Activated naive CD4-positive, alpha-beta T cell treated with anti-CD3 and anti-CD28 coated beads, Interleukin-2, amount 50 U/mL, for 24 hours (primary cell): ENCODE measurements around the gene ARX.
A peak's percentile ranks its signal among the peaks of the same experiment; 100 is the strongest.

ENCODE experiments used
- H3K27ac Mint-ChIP-seq: one replicate; pipeline ENCODE4 v1.8.0; 2021; ENCODE audit warnings: mild to moderate bottlenecking, mixed read lengths
- H3K27me3 Mint-ChIP-seq: one replicate; pipeline ENCODE4 v1.8.0; 2021; ENCODE audit warnings: mixed read lengths
- H3K36me3 Mint-ChIP-seq: one replicate; pipeline ENCODE4 v1.8.0; 2021; ENCODE audit warnings: mixed read lengths
- H3K4me1 Mint-ChIP-seq: one replicate; pipeline ENCODE4 v1.8.0; 2021; ENCODE audit warnings: mixed read lengths
- H3K4me3 Mint-ChIP-seq: one replicate; pipeline ENCODE4 v1.8.0; 2021; ENCODE audit warnings: mild to moderate bottlenecking, mixed read lengths
- H3K9me3 Mint-ChIP-seq: one replicate; pipeline ENCODE4 v1.8.0; 2021; ENCODE audit warnings: mixed read lengths

ARX gene

GRCh38 chrX:25015486-25016360, at the start of gene ARX:
TSS of gene ARX (minus strand) at chrX:25015965. CDS start at chrX:25015737, 228 bp downstream.
- Mint-ChIP-seq H3K27ac (no peak within 1 kb of the TSS), H3K27me3 (peaks cover 26% of the 10 kb centered on the region), H3K9me3 (no peaks in the 10 kb centered on the region), H3K36me3 (no peaks in the 10 kb centered on the region), H3K4me3 (no peak within 1 kb of the TSS), H3K4me1 (peaks cover 18% of the 10 kb centered on the region)

- Mint-ChIP-seq H3K36me3 (no peaks in the 10 kb centered on the region), H3K27me3 (peaks cover 3% of the 10 kb centered on the region), H3K4me1 (no peaks in the 10 kb centered on the region), H3K27ac (no peak overlapping the region), H3K9me3 (no peaks in the 10 kb centered on the region), H3K4me3 (no peak overlapping the region)
Observed at GRCh38 chrX:25059273-25059672, 43.5 kb upstream of the ARX start.

GRCh38 chrX:25052798-25053534, 37.2 kb upstream of the ARX start:
- Mint-ChIP-seq H3K4me3 (no peak overlapping the region), H3K36me3 (no peaks in the 10 kb centered on the region), H3K27ac (no peak overlapping the region), H3K27me3 (no peaks in the 10 kb centered on the region), H3K9me3 (no peaks in the 10 kb centered on the region), H3K4me1 (peaks cover 13% of the 10 kb centered on the region)

- no peaks in the 10 kb centered on the region for H3K27me3 Mint-ChIP-seq
- no peak overlapping the region for H3K27ac Mint-ChIP-seq
- peaks cover 13% of the 10 kb centered on the region for H3K4me1 Mint-ChIP-seq
- no peaks in the 10 kb centered on the region for H3K9me3 Mint-ChIP-seq
- H3K4me3 Mint-ChIP-seq: no peak overlapping the region
- no peaks in the 10 kb centered on the region for H3K36me3 Mint-ChIP-seq
Observed at GRCh38 chrX:25049971-25050370, 34.2 kb upstream of the ARX start.

GRCh38 chrX:25049357-25049756, 33.6 kb upstream of the ARX start:
- Mint-ChIP-seq H3K27ac (no peak overlapping the region), H3K9me3 (no peaks in the 10 kb centered on the region), H3K36me3 (no peaks in the 10 kb centered on the region), H3K27me3 (no peaks in the 10 kb centered on the region), H3K4me1 (peaks cover 13% of the 10 kb centered on the region), H3K4me3 (no peak overlapping the region)

GRCh38 chrX:25048178-25048577, 32.4 kb upstream of the ARX start:
- no peaks in the 10 kb centered on the region for H3K36me3 Mint-ChIP-seq
- H3K27me3 Mint-ChIP-seq: no peaks in the 10 kb centered on the region
- H3K9me3 Mint-ChIP-seq: no peaks in the 10 kb centered on the region
- H3K4me1 Mint-ChIP-seq: peaks cover 13% of the 10 kb centered on the region
- no peak overlapping the region for H3K4me3 Mint-ChIP-seq
- H3K27ac Mint-ChIP-seq: no peak overlapping the region

- no peak overlapping the region for H3K27ac Mint-ChIP-seq
- H3K4me3 Mint-ChIP-seq: no peak overlapping the region
- H3K4me1 Mint-ChIP-seq: no peaks in the 10 kb centered on the region
- H3K27me3 Mint-ChIP-seq: no peaks in the 10 kb centered on the region
- no peaks in the 10 kb centered on the region for H3K9me3 Mint-ChIP-seq
- no peaks in the 10 kb centered on the region for H3K36me3 Mint-ChIP-seq
Observed at GRCh38 chrX:25043192-25043591, 27.4 kb upstream of the ARX start.

- H3K27me3 Mint-ChIP-seq: no peaks in the 10 kb centered on the region
- H3K9me3 Mint-ChIP-seq: no peaks in the 10 kb centered on the region
- no peak overlapping the region for H3K4me3 Mint-ChIP-seq
- H3K27ac Mint-ChIP-seq: no peak overlapping the region
- no peaks in the 10 kb centered on the region for H3K36me3 Mint-ChIP-seq
- no peaks in the 10 kb centered on the region for H3K4me1 Mint-ChIP-seq
Observed at GRCh38 chrX:25039036-25039435, 23.3 kb upstream of the ARX start.

GRCh38 chrX:25034889-25035288, 19.1 kb upstream of the ARX start:
- H3K36me3 Mint-ChIP-seq: no peaks in the 10 kb centered on the region
- H3K4me3 Mint-ChIP-seq: no peak overlapping the region
- H3K4me1 Mint-ChIP-seq: no peaks in the 10 kb centered on the region
- H3K9me3 Mint-ChIP-seq: no peaks in the 10 kb centered on the region
- no peaks in the 10 kb centered on the region for H3K27me3 Mint-ChIP-seq
- H3K27ac Mint-ChIP-seq: no peak overlapping the region

- no peak overlapping the region for H3K27ac Mint-ChIP-seq
- no peak overlapping the region for H3K4me3 Mint-ChIP-seq
- H3K9me3 Mint-ChIP-seq: no peaks in the 10 kb centered on the region
- no peaks in the 10 kb centered on the region for H3K36me3 Mint-ChIP-seq
- peaks cover 9% of the 10 kb centered on the region for H3K27me3 Mint-ChIP-seq
- no peaks in the 10 kb centered on the region for H3K4me1 Mint-ChIP-seq
Observed at GRCh38 chrX:25029288-25029825, 13.6 kb upstream of the ARX start.

GRCh38 chrX:25028726-25029125, 13.0 kb upstream of the ARX start:
- no peaks in the 10 kb centered on the region for H3K4me1 Mint-ChIP-seq
- no peak overlapping the region for H3K27ac Mint-ChIP-seq
- H3K4me3 Mint-ChIP-seq: no peak overlapping the region
- no peaks in the 10 kb centered on the region for H3K9me3 Mint-ChIP-seq
- no peaks in the 10 kb centered on the region for H3K36me3 Mint-ChIP-seq
- peaks cover 11% of the 10 kb centered on the region for H3K27me3 Mint-ChIP-seq

- peaks cover 20% of the 10 kb centered on the region for H3K27me3 Mint-ChIP-seq
- H3K4me1 Mint-ChIP-seq: peaks cover 8% of the 10 kb centered on the region
- H3K27ac Mint-ChIP-seq: no peak overlapping the region
- no peaks in the 10 kb centered on the region for H3K9me3 Mint-ChIP-seq
- no peak overlapping the region for H3K4me3 Mint-ChIP-seq
- no peaks in the 10 kb centered on the region for H3K36me3 Mint-ChIP-seq
Observed at GRCh38 chrX:25026576-25026975, 10.8 kb upstream of the ARX start.

GRCh38 chrX:25025615-25026014, 9.8 kb upstream of the ARX start:
- H3K27ac Mint-ChIP-seq: no peak overlapping the region
- no peaks in the 10 kb centered on the region for H3K36me3 Mint-ChIP-seq
- H3K27me3 Mint-ChIP-seq: peaks cover 25% of the 10 kb centered on the region
- no peaks in the 10 kb centered on the region for H3K9me3 Mint-ChIP-seq
- no peak overlapping the region for H3K4me3 Mint-ChIP-seq
- peaks cover 13% of the 10 kb centered on the region for H3K4me1 Mint-ChIP-seq

- Mint-ChIP-seq H3K27me3 (peaks cover 28% of the 10 kb centered on the region), H3K27ac (no peak overlapping the region), H3K4me3 (no peak overlapping the region), H3K9me3 (no peaks in the 10 kb centered on the region), H3K36me3 (no peaks in the 10 kb centered on the region), H3K4me1 (peaks cover 16% of the 10 kb centered on the region)
Observed at GRCh38 chrX:25023908-25024307, 8.1 kb upstream of the ARX start.

GRCh38 chrX:25022499-25023325, 6.9 kb upstream of the ARX start:
- Mint-ChIP-seq H3K4me3 (peak overlapping the region; percentile 17), H3K27ac (no peak overlapping the region), H3K9me3 (no peaks in the 10 kb centered on the region), H3K4me1 (peaks cover 17% of the 10 kb centered on the region), H3K36me3 (no peaks in the 10 kb centered on the region), H3K27me3 (peaks cover 29% of the 10 kb centered on the region)
